Stomach (tissue), 9 donors: Measurements from ENCODE around the gene SLC34A3. TPM values are rescaled to one million over a fixed set of nuclear protein-coding genes. Genes with fewer than 3 reads are reported as not detected.

ENCODE experiments used
- DNase-seq, 2 donors: peaks; one replicate each; pipeline versions ENCODE4 v3.0.0 to v3.0.0-alpha.2; 2013 to 2019
- H3K27ac ChIP-seq, 5 donors: fragments of 200-600 bp in 4 of 5; sonication (generic) in 4 of 5; one replicate each; pipeline ENCODE4 v1.5.1; 2013 to 2019; ENCODE audit warnings: mild to moderate bottlenecking in 1 of 5, moderate library complexity in 1 of 5
- H3K27me3 ChIP-seq, 3 donors: fragments of 200-600 bp; sonication (generic); one replicate each; pipeline ENCODE4 v1.5.1; 2017 to 2019; ENCODE audit warnings: mixed run types in 1 of 3
- H3K36me3 ChIP-seq, 4 donors: fragments of 200-600 bp; sonication (generic); 1 replicate in 3 of 4; 2 replicates in 1 of 4; pipeline ENCODE4 v1.5.1; 2016 to 2019
- H3K4me1 ChIP-seq, 4 donors: fragments of 200-600 bp; sonication (generic); one replicate each; pipeline ENCODE4 v1.5.1; 2016 to 2019
- H3K4me3 ChIP-seq, 4 donors: fragments of 200-600 bp; sonication (generic) in 3 of 4; one replicate each; pipeline ENCODE4 v1.5.1; 2016 to 2019; ENCODE audit warnings: mild to moderate bottlenecking in 1 of 4
- H3K9me3 ChIP-seq, 4 donors: fragments of 200-600 bp; sonication (generic); one replicate each; pipeline ENCODE4 v1.5.1; 2016 to 2019
- CTCF ChIP-seq, 7 experiments: fragments of 450-650 bp in 4 of 7; fragments of 200-600 bp in 3 of 7; sonication (generic) in 3 of 7; IDR thresholded peaks; one replicate each; pipeline ENCODE4 v1.5.1; 2016 to 2019; ENCODE audit warnings: antibody characterized with exemption in 7 of 7, control low read depth in 2 of 7, mild to moderate bottlenecking in 1 of 7
- EP300 ChIP-seq: sonication (generic); formaldehyde crosslinking; IDR thresholded peaks from one replicate; pipeline ENCODE4 v1.6.1; 2017; ENCODE audit warnings: antibody characterized with exemption
- POLR2A ChIP-seq, 4 donors: fragments of 450-650 bp; IDR thresholded peaks; one replicate each; pipeline ENCODE4 v1.6.1; 2016; ENCODE audit warnings: antibody characterized with exemption in 4 of 4, control low read depth in 2 of 4, mild to moderate bottlenecking in 1 of 4, moderate library complexity in 1 of 4
- POLR2AphosphoS5 ChIP-seq, 3 donors: sonication (generic); formaldehyde crosslinking; IDR thresholded peaks; one replicate each; pipeline ENCODE4 v1.6.1; 2016; ENCODE audit warnings: antibody characterized with exemption in 3 of 3
- WGBS, 5 donors: extraction: QIAGEN DNeasy Blood & Tissue Kit in 3 of 5; methylation state at CpG; one replicate each; pipeline versions ENCODE4 v1.1.5 to v1.1.7; 2013 to 2018; 5-methylcytosine and 5-hydroxymethylcytosine counted together
- intact Hi-C: fragments of 100-400 bp; cut with DNase I; formaldehyde crosslinking; loops from one replicate; pipeline ENCODE4 v1.15.1; 2023; ENCODE audit warnings: low total_unique reads
- polyA plus RNA-seq, 3 donors: library from polyadenylated mRNA; stranded (reverse); fragments of 200-250 nt; gene quantifications; one replicate each; pipeline ENCODE4 v1.2.3, GENCODE V29; 2013
- total RNA-seq, 5 donors: library from RNA; depleted of rRNA; stranded (reverse); fragments of >200 nt; gene quantifications; one replicate each; pipeline versions ENCODE4 v1.1.0 to v1.2.3, GENCODE V29; 2014 to 2016
- donor health status: healthy with polysubstance abuse.
- donor health status: Bipolar disorder and iron deficiency.
- donor health status: healthy.

Gene SLC34A3
- total and polyA plus RNA-seq, 8 donors: 0.18 to 0.53 TPM; not detected in 6

DNA sequence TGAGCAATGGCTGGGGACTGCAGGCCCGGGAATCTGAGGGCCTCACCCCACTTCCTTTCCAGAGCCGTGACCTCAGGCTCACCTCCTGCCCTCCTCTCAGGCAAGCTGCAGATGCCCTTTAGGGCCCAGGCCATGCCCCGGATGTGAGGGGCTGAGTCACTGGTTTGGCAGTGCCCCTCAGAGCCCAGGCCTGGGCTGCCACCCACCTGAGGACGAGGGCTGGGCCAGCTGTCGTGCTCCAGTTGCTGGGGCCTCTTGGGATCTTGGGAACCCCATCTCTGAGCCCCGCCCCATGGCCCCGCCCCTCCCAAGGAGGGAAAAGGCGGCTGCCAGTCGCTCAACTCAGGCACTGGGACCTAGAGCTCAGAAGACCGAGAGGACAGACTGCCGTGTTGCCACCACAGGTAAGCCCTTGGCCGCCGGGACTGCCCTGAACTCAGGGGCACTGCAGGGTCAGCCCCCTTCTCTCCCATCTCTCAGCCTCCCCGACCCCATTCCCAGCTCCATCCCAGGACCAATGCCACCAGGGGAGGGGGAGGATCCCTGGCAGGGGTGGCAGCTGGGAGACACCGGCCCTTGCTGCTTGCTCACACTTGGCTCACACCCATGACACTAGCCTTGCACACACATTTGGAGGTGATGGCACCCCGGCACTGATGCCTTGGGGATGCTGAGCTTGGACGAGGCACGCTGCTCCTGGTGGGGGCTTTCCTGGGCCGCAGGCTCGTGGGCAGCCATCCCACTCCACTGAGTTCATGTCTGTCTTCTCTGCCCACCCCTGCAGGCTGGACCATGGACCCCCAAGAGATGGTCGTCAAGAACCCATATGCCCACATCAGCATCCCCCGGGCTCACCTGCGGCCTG, 5.6 kb upstream of the SLC34A3 start, which contains the start of gene CYSRT1:
TSS of gene CYSRT1 (plus strand) at position 345 of the 865 bp plus-strand sequence. CDS start at position 793, 448 bp downstream.
- TF ChIP-seq CTCF (IDR thresholded peaks at IDR 0.05) (no peak), EP300 (no peak), POLR2A (IDR thresholded peaks at IDR 0.05) (no peak), POLR2AphosphoS5 (IDR thresholded peaks at IDR 0.05) (no peak)
- DNase-seq: peak; percentile 49 to 64
- Histone ChIP-seq H3K36me3 (no peaks in the 10 kb centered on the region), H3K27me3 (peaks cover 3 to 46% (median 21%) of the 10 kb centered on the region in 3 donors), H3K27ac (peak within 1 kb of the TSS; percentile 92 to 98 (median 94)), H3K4me3 (peak within 1 kb of the TSS; percentile 70 to 73 (median 72)), H3K4me1 (peaks cover 42 to 81% (median 78%) of the 10 kb centered on the region in 4 donors), H3K9me3 (no peaks in the 10 kb centered on the region)
- intact Hi-C loops: loop anchor here (5.0 kb wide), 1 partner anchor 108 kb away; no protein-coding TSS in a partner anchor
- 44 to 64% (median 50%) methylated on average over 12 to 23 of the region's 23 CpGs for WGBS, 5 donors

DNA sequence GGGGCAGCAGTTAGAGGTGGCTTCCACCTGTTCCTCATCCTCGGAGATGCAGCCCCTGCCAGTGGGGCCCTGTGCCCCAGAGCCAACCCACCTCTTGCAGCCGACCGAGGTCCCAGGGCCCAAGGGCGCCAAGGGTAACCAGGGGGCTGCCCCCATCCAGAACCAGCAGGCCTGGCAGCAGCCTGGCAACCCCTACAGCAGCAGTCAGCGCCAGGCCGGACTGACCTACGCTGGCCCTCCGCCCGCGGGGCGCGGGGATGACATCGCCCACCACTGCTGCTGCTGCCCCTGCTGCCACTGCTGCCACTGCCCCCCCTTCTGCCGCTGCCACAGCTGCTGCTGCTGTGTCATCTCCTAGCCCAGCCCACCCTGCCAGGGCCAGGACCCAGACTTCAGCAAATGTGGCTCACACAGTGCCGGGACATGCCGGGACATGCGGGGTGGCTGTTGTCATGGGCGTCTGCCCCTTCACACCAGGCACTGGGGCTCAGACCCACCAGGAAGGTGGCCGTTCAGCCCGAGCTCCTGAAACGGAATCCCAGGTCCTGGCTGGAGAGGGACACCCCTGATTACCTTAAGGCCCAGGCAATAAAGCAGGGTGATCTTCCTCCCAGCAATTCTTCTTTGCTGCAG, 4.9 kb upstream of the SLC34A3 start:
- intact Hi-C loops: loop anchor here (5.0 kb wide), 1 partner anchor 109 kb away; no protein-coding TSS in a partner anchor
- Histone ChIP-seq H3K27me3 (peaks cover 3 to 53% (median 29%) of the 10 kb centered on the region in 3 donors), H3K4me3 (peak overlapping the region in 1 of 4 donors; percentile 16), H3K9me3 (no peaks in the 10 kb centered on the region), H3K4me1 (peaks cover 42 to 73% (median 72%) of the 10 kb centered on the region in 4 donors), H3K36me3 (no peaks in the 10 kb centered on the region), H3K27ac (peak overlapping the region; percentile 75 to 98 (median 81))
- no peak for DNase-seq
- no peak for TF ChIP-seq POLR2A (IDR thresholded peaks at IDR 0.05)
- 80 to 88% (median 82%) methylated on average over 3 to 21 of the region's 21 CpGs for WGBS, 5 donors

DNA sequence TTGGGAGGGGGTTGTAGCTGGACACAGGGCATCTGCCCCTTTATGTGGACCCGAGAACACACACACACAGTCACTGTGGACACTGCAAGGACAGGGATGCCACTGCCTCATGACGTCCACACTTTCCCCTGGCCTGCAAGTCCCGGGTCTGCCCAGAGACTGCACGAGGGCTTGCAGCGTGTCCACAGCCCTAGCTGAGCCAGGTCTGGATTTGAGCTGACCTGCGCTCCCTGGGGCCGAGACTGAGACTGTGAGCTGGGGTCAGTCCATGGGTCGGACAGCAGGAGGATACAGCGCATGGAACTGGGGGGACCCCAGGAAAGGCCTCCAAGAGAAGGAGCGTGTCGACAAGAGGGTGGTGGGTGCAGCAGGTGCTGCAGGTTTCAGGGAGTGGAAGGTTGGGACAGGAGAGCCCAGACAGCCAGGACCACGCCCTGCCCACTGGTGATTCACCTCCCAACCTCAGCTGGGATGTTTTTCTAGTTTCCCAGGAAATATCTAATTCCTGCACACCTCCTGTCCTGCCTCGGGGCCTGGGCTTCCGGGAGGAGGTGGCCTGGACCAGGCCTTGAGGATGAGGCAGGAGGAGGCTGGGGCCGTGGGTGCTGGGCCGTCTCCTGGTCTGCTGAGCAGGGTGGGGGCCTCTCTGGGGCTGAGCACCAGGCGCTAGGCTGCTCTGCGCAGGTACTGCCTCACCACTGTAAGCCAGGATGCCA, 4.2 kb upstream of the SLC34A3 start:
- intact Hi-C loops: loop anchor here (5.0 kb wide), 1 partner anchor 109 kb away; no protein-coding TSS in a partner anchor
- Histone ChIP-seq H3K27me3 (peaks cover 3 to 54% (median 34%) of the 10 kb centered on the region in 3 donors), H3K9me3 (no peaks in the 10 kb centered on the region), H3K36me3 (no peaks in the 10 kb centered on the region), H3K27ac (peak overlapping the region; percentile 75 to 98 (median 81)), H3K4me1 (peaks cover 36 to 66% (median 65%) of the 10 kb centered on the region in 4 donors), H3K4me3 (no peak overlapping the region)
- TF ChIP-seq CTCF (IDR thresholded peaks at IDR 0.05) (no peak), POLR2A (IDR thresholded peaks at IDR 0.05) (no peak), EP300 (no peak), POLR2AphosphoS5 (IDR thresholded peaks at IDR 0.05) (no peak)
- WGBS, 5 donors: 48 to 64% (median 49%) methylated on average over 18 of the region's 18 CpGs
- DNase-seq: peak in 1 of 2 donors; percentile 57

DNA sequence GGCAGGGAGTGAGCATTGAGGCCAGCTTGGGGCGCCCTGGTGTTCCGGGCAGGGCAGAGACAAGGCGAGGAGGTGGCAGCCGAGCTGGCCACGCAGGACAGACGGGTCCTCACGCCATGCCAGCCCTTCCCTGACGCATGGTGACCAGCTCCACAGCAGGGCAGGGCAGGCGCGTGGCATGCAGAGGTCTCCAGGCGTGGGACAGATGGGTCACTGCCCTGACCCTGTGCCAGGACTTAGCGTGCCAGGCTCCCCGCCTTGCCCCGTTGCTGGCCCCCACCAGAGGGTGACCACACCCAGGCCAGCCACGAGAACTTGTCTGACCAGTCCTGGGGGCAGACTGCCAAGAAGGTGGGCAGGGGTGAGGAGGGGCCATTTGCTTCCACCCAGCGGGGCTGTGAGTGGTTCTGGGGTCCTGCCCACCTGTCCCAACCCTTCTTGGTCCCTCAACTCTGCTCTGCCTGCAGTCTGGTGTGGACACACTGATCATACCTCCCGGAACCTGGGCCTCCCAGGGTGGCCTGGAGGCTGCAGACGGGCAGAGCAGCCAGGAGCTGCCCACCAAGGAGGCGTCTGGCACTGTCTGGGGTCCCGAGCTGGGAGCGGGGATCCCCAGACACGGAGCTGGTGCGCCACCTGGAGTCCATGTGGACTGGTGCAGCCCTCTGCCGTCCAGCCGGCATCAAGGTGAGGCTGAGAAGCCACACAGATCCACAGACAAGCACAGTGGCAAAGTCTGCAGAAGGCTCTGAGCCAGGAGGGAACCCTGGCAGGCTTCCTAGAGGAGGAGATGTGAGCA, 3.4 kb upstream of the SLC34A3 start, which contains the start of gene RNF224:
TSS of gene RNF224 (plus strand) at position 449 of the 799 bp plus-strand sequence. CDS start 834 bp downstream, outside the sequence.
- Histone ChIP-seq H3K27me3 (peaks cover 3 to 59% (median 40%) of the 10 kb centered on the region in 3 donors), H3K4me1 (peaks cover 31 to 63% (median 61%) of the 10 kb centered on the region in 4 donors), H3K4me3 (peak within 1 kb of the TSS in 1 of 4 donors; percentile 22), H3K36me3 (no peaks in the 10 kb centered on the region), H3K9me3 (no peaks in the 10 kb centered on the region), H3K27ac (peak within 1 kb of the TSS; percentile 75 to 98 (median 81))
- intact Hi-C loops: loop anchor here (5.0 kb wide), 1 partner anchor 110 kb away; no protein-coding TSS in a partner anchor
- peak; percentile 93 to 97 for DNase-seq
- TF ChIP-seq EP300 (no peak), POLR2AphosphoS5 (IDR thresholded peaks at IDR 0.05) (peak; percentile 19 to 82 (median 74)), CTCF (IDR thresholded peaks at IDR 0.05) (peak in 5 of 7 experiments; percentile 84 to 98 (median 91)), POLR2A (IDR thresholded peaks at IDR 0.05) (no peak)
- 18 to 58% (median 21%) methylated on average over 7 to 25 of the region's 25 CpGs for WGBS, 5 donors
